Mammary epithelial cell (primary cell): ENCODE data around the gene VGLL1.

Source experiments
- EZH2 ChIP-seq: IDR thresholded peaks from 2 replicates; pipeline ENCODE4 v1.6.1; 2012; ENCODE audit warnings: low read length, inconsistent platforms, borderline replicate concordance
- TF ChIP-seq, protein P1 (sequence below), 2 donors: IDR thresholded peaks in 1 of 2; conservative IDR thresholded peaks in 1 of 2; 2 replicates each; pipeline ENCODE4 v1.5.1; 2011 to 2012; ENCODE audit warnings: inconsistent platforms in 2 of 2, low read length in 2 of 2, mild to moderate bottlenecking in 2 of 2, control low read depth in 1 of 2, low read depth in 1 of 2; ENCODE audit not compliant: insufficient read depth in 1 of 2; ENCODE audit errors: extremely low read depth in 1 of 2

DNA sequence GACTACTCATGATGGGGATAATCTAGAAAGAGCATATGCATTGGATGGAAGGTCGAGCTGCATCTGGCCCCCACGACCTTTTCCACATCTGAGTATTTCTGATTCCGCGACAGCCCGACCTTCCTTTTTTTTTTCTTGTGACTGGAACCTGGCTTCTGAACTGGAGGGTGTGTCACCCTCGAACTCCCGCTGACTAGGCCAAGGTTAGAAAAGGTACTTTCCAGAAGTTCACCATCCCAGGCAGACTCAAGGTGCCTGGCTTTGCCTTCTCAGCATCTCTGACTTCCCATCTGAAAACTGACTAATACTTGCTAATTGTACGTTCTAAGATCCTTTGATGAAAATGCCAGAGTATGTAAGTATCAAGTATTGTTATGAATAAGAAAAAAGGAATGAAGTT, 66.6 kb downstream of the VGLL1 start:
- TF ChIP-seq, protein P1, sequence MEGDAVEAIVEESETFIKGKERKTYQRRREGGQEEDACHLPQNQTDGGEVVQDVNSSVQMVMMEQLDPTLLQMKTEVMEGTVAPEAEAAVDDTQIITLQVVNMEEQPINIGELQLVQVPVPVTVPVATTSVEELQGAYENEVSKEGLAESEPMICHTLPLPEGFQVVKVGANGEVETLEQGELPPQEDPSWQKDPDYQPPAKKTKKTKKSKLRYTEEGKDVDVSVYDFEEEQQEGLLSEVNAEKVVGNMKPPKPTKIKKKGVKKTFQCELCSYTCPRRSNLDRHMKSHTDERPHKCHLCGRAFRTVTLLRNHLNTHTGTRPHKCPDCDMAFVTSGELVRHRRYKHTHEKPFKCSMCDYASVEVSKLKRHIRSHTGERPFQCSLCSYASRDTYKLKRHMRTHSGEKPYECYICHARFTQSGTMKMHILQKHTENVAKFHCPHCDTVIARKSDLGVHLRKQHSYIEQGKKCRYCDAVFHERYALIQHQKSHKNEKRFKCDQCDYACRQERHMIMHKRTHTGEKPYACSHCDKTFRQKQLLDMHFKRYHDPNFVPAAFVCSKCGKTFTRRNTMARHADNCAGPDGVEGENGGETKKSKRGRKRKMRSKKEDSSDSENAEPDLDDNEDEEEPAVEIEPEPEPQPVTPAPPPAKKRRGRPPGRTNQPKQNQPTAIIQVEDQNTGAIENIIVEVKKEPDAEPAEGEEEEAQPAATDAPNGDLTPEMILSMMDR (conservative IDR thresholded peaks at IDR 0.05 in 1 of 2, IDR thresholded peaks at IDR 0.05 in 1 of 2; ENCODE audit: extremely low read depth in 1 of 2, insufficient read depth in 1 of 2, low read depth in 1 of 2, low read length in 2 of 2), result no peak
- TF ChIP-seq EZH2, result no peak
